GM12878 (cell line): ENCODE measurements around the gene SERTAD1. TPM values are rescaled to one million over a fixed set of nuclear protein-coding genes. Genes with fewer than 3 reads are reported as not detected.

Source experiments
- CHD4 ChIP-seq: fragments of 200-600 bp; sonication (generic); IDR thresholded peaks from 2 replicates; pipeline ENCODE4 v1.6.1; 2016; ENCODE audit warnings: mild to moderate bottlenecking
- HDAC6 ChIP-seq: fragments of 200-600 bp; sonication (generic); IDR thresholded peaks from one replicate; pipeline ENCODE4 v1.8.0; 2017; ENCODE audit warnings: antibody characterized with exemption; ENCODE audit not compliant: unreplicated experiment
- IKZF1 ChIP-seq: fragments of 450-650 bp; conservative IDR thresholded peaks from 2 replicates; pipeline ENCODE4 v1.6.1; 2017; ENCODE audit warnings: antibody characterized with exemption, mild to moderate bottlenecking
- IKZF2 ChIP-seq, 2 experiments: fragments of 450-650 bp; IDR thresholded peaks; 2 replicates each; pipeline ENCODE4 v1.6.1; 2017; ENCODE audit warnings: mild to moderate bottlenecking in 2 of 2, moderate library complexity in 2 of 2
- IRF4 ChIP-seq: IDR thresholded peaks from 2 replicates; pipeline ENCODE4 v1.6.1; 2011; ENCODE audit warnings: low read depth, low read length
- LARP7 ChIP-seq: fragments of 450-650 bp; IDR thresholded peaks from 2 replicates; pipeline ENCODE4 v1.6.1; 2017; ENCODE audit warnings: mild to moderate bottlenecking
- MEF2B ChIP-seq: fragments of 450-650 bp; IDR thresholded peaks from 2 replicates; pipeline ENCODE4 v1.6.1; 2018; ENCODE audit warnings: mild to moderate bottlenecking, moderate library complexity; ENCODE audit not compliant: partially characterized antibody, poor library complexity, severe bottlenecking
- MTA3 ChIP-seq: IDR thresholded peaks from 2 replicates; pipeline ENCODE4 v1.6.1; 2012; ENCODE audit warnings: low read length, inconsistent platforms, borderline replicate concordance
- NRF1 ChIP-seq: conservative IDR thresholded peaks from 2 replicates; pipeline ENCODE4 v1.6.1; 2011; ENCODE audit warnings: mild to moderate bottlenecking, low read depth, low read length, improper control_type of control experiment
- PML ChIP-seq: IDR thresholded peaks from 2 replicates; pipeline ENCODE4 v1.6.1; 2012; ENCODE audit warnings: low read length, inconsistent platforms
- RFX5 ChIP-seq: IDR thresholded peaks from 2 replicates; pipeline ENCODE4 v1.6.1; 2011; ENCODE audit warnings: low read depth, low read length, improper control_type of control experiment
- SMC3 ChIP-seq: IDR thresholded peaks from 2 replicates; pipeline ENCODE4 v1.6.1; 2011; ENCODE audit warnings: low read length, improper control_type of control experiment, borderline replicate concordance
- TAF1 ChIP-seq: IDR thresholded peaks from 2 replicates; pipeline ENCODE4 v1.6.1; 2011; ENCODE audit warnings: mild to moderate bottlenecking, low read depth, low read length, borderline replicate concordance
- polyA plus RNA-seq, 11 experiments: library from polyadenylated mRNA; depleted of rRNA in 4 of 11; unstranded in 6 of 11; stranded (reverse) in 5 of 11; fragments of >200 nt; fragmentation: Nextera tagmentation in 4 of 11; fragmentation: Illumina TruSeq in 1 of 11; extraction: Ambion mirVana in 4 of 11; extraction: Trizol in 1 of 11; gene quantifications; 1 replicate in 1 of 11; 2 replicates in 10 of 11; pipeline versions ENCODE4 v1.2.1 to v1.2.3, GENCODE V29; 2011 to 2016; ENCODE audit warnings: inconsistent platforms in 2 of 11, missing spikeins in 2 of 11, low read depth in 1 of 11
- total RNA-seq, 4 experiments: library from RNA; depleted of rRNA in 3 of 4; stranded (reverse); fragments of >200 nt in 3 of 4; fragmentation: Illumina TruSeq in 1 of 4; extraction: Trizol in 1 of 4; gene quantifications; 2 replicates each; pipeline versions ENCODE4 v1.2.1 to v1.2.3, GENCODE V29; 2013 to 2021
- TF ChIP-seq, protein P1 (sequence below): IDR thresholded peaks from 2 replicates; pipeline ENCODE4 v1.6.1; 2012; ENCODE audit warnings: low read depth, low read length, improper control_type of control experiment
- TF ChIP-seq, protein P2 (sequence below): IDR thresholded peaks from 2 replicates; pipeline ENCODE4 v1.6.1; 2011; ENCODE audit warnings: borderline replicate concordance, low read depth, mild to moderate bottlenecking, moderate library complexity, mixed read lengths, low read length; ENCODE audit not compliant: insufficient read depth; ENCODE audit errors: extremely low read length
- TF ChIP-seq, protein P3 (sequence below): IDR thresholded peaks from 2 replicates; pipeline ENCODE4 v1.6.1; 2012; ENCODE audit warnings: low read length, inconsistent platforms
- TF ChIP-seq, protein P4 (sequence below): fragments of 450-650 bp; formaldehyde crosslinking; IDR thresholded peaks from 2 replicates; pipeline ENCODE4 v1.4.0; 2022; ENCODE audit warnings: mild to moderate bottlenecking, moderate library complexity
- TF ChIP-seq, protein P5 (sequence below): fragments of 450-650 bp; IDR thresholded peaks from 2 replicates; pipeline ENCODE4 v1.6.1; 2018; ENCODE audit warnings: borderline replicate concordance, mild to moderate bottlenecking; ENCODE audit not compliant: partially characterized antibody
- TF ChIP-seq, protein P6 (sequence below): IDR thresholded peaks from 2 replicates; pipeline ENCODE4 v1.6.1; 2012; ENCODE audit warnings: low read depth, low read length, improper control_type of control experiment

The SERTAD1 gene
- total and polyA plus RNA-seq, 10 of the 15 experiments (the other 5 are each of a cell fraction or from before 2014, with no cell fraction given), result 0.23 to 14.2 (median 8.0) TPM

DNA sequence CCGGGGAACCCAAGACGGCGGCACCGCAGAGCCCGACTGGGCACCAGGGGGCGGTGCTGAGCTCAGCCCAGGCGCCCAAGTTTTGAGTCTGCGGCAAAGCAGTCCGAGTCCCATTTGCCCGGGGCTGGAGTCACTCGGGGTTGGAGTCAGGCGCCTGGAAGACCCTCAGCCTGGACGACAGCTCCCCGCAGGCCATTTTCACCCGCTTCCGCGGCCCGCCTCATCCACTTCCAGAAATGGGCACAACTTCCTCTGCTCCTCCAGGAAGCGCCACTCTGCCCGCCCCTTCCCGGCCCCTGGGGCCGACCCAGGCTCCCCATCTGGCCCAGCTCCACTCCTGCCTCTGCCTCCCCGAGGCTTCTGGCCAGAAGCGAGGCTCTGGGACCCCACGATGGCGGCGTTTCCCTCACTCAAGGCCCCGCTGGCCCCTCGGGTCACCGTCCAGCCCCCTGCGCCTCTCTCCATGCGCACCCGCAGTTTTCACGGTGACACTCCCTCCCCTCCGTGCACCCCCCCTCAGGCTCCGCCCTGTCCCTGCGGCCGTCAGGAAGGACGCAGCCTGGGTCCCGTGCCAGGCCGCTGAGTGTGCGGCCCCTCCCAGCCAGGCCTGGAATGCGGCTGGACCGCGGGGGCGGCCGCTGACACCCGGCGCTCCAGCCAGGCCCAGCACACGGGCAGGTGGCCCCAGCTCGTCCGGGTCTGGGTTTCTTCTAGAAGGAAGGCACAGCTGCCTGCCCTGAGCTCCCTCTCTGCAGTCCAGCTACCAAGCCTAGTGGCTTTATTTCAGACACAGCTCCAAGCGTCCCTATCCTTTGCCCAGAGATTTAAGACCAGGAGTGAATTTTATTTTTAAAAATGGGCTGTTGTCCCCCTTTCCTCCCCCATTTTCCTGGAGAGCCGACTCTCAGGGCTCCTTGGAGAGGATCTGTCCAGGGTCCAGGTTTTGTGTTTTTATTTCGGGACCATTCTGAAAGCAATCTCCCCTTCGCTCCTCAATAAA is 4.7 kb downstream of the SERTAD1 start (continued):
- TF ChIP-seq, protein P1, sequence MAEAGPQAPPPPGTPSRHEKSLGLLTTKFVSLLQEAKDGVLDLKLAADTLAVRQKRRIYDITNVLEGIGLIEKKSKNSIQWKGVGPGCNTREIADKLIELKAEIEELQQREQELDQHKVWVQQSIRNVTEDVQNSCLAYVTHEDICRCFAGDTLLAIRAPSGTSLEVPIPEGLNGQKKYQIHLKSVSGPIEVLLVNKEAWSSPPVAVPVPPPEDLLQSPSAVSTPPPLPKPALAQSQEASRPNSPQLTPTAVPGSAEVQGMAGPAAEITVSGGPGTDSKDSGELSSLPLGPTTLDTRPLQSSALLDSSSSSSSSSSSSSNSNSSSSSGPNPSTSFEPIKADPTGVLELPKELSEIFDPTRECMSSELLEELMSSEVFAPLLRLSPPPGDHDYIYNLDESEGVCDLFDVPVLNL, result no peak
- TF ChIP-seq SMC3 (peak; percentile 70; the same call in 1 of the 2 replicates), RFX5 (0 out of 2 replicates have a peak, but pooled peaks have one; percentile 43), NRF1 (peak; percentile 29; the same call in 1 of the 2 replicates), CHD4 (no peak), IKZF2 (IDR thresholded peaks at IDR 0.05) (peak; percentile 88 to 90), HDAC6 (peak; percentile 63), LARP7 (peak; percentile 81), PML (peak; percentile 77; the same call in 1 of the 2 replicates), MEF2B (peak; percentile 53), MTA3 (no peak), IKZF1 (peak; percentile 97), TAF1 (peak; percentile 55; the same call in 1 of the 2 replicates), IRF4 (no peak)
- TF ChIP-seq, protein P2, sequence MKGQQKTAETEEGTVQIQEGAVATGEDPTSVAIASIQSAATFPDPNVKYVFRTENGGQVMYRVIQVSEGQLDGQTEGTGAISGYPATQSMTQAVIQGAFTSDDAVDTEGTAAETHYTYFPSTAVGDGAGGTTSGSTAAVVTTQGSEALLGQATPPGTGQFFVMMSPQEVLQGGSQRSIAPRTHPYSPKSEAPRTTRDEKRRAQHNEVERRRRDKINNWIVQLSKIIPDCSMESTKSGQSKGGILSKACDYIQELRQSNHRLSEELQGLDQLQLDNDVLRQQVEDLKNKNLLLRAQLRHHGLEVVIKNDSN, result no peak
- TF ChIP-seq, protein P3, sequence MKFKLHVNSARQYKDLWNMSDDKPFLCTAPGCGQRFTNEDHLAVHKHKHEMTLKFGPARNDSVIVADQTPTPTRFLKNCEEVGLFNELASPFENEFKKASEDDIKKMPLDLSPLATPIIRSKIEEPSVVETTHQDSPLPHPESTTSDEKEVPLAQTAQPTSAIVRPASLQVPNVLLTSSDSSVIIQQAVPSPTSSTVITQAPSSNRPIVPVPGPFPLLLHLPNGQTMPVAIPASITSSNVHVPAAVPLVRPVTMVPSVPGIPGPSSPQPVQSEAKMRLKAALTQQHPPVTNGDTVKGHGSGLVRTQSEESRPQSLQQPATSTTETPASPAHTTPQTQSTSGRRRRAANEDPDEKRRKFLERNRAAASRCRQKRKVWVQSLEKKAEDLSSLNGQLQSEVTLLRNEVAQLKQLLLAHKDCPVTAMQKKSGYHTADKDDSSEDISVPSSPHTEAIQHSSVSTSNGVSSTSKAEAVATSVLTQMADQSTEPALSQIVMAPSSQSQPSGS, result no peak
- TF ChIP-seq, protein P4, sequence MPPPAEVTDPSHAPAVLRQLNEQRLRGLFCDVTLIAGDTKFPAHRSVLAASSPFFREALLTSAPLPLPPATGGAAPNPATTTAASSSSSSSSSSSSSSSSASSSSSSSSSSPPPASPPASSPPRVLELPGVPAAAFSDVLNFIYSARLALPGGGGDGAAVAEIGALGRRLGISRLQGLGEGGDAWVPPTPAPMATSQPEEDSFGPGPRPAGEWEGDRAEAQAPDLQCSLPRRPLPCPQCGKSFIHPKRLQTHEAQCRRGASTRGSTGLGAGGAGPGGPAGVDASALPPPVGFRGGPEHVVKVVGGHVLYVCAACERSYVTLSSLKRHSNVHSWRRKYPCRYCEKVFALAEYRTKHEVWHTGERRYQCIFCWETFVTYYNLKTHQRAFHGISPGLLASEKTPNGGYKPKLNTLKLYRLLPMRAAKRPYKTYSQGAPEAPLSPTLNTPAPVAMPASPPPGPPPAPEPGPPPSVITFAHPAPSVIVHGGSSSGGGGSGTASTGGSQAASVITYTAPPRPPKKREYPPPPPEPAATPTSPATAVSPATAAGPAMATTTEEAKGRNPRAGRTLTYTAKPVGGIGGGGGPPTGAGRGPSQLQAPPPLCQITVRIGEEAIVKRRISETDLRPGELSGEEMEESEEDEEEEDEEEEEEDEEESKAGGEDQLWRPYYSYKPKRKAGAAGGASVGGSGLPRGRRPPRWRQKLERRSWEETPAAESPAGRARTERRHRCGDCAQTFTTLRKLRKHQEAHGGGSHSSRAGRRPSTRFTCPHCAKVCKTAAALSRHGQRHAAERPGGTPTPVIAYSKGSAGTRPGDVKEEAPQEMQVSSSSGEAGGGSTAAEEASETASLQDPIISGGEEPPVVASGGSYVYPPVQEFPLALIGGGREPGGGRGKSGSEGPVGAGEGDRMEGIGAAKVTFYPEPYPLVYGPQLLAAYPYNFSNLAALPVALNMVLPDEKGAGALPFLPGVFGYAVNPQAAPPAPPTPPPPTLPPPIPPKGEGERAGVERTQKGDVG (CRISPR knock-in tag), result no peak
- TF ChIP-seq, protein P5, sequence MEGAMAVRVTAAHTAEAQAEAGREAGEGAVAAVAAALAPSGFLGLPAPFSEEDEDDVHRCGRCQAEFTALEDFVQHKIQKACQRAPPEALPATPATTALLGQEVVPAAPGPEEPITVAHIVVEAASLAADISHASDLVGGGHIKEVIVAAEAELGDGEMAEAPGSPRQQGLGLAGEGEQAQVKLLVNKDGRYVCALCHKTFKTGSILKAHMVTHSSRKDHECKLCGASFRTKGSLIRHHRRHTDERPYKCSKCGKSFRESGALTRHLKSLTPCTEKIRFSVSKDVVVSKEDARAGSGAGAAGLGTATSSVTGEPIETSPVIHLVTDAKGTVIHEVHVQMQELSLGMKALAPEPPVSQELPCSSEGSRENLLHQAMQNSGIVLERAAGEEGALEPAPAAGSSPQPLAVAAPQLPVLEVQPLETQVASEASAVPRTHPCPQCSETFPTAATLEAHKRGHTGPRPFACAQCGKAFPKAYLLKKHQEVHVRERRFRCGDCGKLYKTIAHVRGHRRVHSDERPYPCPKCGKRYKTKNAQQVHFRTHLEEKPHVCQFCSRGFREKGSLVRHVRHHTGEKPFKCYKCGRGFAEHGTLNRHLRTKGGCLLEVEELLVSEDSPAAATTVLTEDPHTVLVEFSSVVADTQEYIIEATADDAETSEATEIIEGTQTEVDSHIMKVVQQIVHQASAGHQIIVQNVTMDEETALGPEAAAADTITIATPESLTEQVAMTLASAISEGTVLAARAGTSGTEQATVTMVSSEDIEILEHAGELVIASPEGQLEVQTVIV, result peak; percentile 47
- TF ChIP-seq, protein P6, sequence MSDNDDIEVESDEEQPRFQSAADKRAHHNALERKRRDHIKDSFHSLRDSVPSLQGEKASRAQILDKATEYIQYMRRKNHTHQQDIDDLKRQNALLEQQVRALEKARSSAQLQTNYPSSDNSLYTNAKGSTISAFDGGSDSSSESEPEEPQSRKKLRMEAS, result peak; percentile 55
